ENCODE measurements around the gene MAN2A1.
A peak's percentile ranks its signal among the peaks of the same experiment; 100 is the strongest.
"Not testable (repeated sequence)": the region's sequence is repeated elsewhere in the genome, so short reads cannot be mapped to it uniquely, and the experiment has no call there.

MAN2A1 gene

DNA sequence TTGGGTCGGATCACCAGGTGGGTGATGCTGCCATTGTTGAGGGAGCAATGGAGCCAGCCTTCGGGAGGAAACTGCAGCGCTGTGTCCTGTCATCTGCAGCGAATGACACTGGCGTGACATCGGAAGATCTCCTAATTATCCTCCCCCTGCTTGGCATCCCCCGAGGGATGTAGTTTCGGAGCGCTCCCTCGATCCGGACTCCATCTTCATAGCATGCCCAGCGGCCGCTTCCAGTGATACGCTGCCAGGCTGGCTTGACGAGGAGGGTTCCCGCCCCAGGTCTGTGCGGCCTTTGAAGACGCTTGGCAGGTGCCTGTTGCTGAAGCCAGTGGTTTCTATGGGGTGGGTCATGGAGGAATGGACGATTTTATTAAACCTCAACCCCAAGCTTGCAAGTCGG is 194.9 kb downstream of the MAN2A1 start:
- DNase-seq (ENCODE audit: low read depth) = no peak
- no peak overlapping the region for H3K4me3 ChIP-seq (ENCODE audit: low read depth, low read length)

DNA sequence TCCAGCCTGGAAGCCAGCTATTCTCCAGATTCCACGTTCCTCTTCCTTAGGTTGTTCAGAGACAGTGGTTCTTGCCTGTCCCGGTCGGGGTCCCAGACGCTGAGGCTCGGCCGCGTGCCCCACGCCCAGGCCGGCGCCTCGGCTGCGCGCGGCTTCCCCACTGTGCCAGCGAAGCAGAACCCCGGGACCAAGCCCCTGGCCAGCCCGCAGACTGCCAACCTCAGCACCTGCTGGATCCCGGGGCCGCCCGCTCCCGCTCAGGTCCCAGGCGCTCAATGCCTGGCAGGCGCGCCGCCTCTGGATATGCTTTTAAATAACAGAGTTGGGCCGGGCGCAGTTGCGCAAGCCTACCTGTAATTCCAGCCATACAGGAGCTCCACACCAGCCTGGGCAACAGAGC is 195.5 kb downstream of the MAN2A1 start:
- no peak for DNase-seq (ENCODE audit: low read depth)
- no peak overlapping the region for H3K4me3 ChIP-seq (ENCODE audit: low read depth, low read length)

DNA sequence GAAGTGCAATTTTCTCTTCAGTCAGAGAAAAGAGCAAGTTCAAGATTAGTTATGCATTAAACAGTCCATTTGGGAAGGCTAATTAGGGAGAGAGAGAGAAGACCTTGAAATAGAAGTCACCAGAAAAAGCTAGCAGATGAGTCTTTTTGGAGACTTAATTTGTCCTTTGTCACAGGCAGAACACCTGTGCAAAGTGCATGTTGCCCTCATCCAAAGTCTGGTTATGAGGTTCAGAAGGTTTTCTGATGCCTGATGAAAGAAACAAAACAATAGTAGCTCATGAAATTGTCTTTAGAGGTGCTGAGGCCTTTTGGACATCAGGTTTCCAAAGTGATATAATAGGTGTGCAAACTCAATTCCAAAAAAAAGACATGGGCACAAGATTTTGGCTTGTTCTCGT is 199.3 kb downstream of the MAN2A1 start:
- no peak for DNase-seq (ENCODE audit: low read depth)

DNA sequence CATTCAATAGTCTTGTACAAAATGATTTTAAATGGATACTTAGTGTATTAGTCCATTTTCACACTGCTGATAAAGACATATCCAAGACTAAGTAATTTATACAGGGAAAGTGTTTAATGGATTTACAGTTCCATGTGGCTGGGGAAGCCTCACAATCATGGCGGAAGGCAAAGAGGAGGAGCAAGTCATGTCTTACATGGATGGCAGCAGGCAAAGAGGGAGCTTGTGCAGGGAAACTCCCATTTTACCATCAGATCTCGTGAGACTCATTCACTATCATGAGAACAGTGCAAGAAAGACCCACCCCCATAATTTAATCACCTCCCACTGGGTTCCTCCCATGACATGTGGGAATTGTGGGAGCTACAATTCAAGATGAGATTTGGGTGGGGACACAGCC is 203.5 kb downstream of the MAN2A1 start:
- DNase-seq (ENCODE audit: low read depth); H3K4me3 ChIP-seq (ENCODE audit: low read depth, low read length): not testable (repeated sequence)

More for the DNA sequence above, 199.3 kb downstream of the MAN2A1 start:
- H3K4me3 ChIP-seq (ENCODE audit: low read depth, low read length) = no peak overlapping the region

DNA sequence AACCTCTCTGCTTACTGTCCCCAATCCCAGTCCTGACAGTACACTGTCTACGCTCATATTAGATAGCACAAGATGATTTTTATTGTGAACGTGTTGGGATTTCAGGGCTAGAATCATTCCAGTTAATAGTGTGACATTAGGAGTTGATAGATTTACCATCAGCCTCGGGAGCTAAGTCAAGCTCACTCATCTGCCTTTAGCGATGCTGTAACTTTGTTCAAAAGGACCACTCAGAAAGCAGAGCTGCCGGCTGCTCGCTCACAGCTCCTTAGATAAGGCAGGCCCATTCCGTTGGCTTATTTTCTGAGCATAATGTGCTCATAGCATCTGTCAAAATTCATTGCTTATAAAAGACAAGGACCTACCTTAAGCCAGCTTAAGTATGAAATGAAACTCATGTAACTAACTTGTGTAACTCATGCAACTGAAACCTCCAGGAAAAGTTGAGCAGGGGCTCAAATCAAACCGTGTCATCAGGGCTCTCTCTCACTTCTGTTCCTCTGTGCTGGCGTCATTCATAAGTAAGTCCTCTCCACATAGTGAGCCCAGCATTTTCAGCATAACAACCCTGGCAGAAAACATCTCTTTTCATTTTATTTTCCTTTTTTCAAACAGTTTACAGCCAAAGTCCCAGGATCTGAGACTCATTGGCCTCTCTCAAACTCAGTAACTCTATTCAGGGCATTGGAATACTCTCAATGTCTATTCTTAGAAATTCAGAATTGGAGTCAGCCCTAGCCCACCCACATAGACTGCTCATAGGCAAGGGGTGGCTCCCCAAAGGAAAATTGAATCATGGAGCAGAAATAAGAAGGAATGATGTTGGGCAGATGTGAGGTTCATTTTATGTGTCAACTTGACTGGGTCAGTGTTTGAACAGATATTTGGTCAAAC is 208.8 kb downstream of the MAN2A1 start:
- no peak for DNase-seq (ENCODE audit: low read depth)
- no peak overlapping the region for H3K4me3 ChIP-seq (ENCODE audit: low read depth, low read length)

DNA sequence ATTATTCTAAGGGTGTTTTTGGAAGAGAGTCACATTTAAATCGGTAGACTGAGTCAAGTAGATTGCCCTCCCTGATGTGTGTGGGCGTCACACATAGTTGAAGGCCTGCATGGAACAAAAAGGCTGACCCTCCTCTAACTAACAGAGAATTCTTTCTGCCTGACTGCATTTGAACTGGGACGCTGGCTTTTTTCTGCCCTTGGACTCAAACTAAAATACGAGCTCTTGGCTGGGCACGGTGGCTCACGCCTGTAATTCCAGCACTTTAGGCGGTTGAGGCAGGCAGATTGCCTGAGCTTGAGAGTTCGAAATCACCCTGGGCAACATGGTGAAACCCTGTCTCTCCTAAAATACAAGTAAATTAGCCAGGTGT is 209.4 kb downstream of the MAN2A1 start:
- DNase-seq (ENCODE audit: low read depth) = no peak
- no peak overlapping the region for H3K4me3 ChIP-seq (ENCODE audit: low read depth, low read length)

DNA sequence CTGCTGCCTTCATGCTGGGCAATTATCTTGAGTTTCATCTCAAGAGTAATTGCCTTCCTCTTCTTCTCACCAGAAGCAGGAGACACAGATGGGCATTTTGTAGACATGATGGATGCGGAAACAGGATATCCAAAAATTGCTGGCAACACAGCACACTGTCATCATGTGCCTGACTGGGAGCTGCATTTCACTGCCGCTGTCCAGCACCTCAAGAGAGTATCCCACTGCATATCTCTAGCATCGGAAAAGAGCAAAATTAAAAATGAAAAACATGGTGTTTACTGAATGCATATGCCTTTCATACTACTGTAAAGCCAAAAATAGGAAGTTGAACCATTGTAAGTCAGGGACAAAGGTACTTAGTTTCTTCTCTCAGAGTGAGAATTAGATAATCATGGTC is 210.7 kb downstream of the MAN2A1 start:
- DNase-seq (ENCODE audit: low read depth) = no peak
- H3K4me3 ChIP-seq (ENCODE audit: low read depth, low read length) = no peak overlapping the region

DNA sequence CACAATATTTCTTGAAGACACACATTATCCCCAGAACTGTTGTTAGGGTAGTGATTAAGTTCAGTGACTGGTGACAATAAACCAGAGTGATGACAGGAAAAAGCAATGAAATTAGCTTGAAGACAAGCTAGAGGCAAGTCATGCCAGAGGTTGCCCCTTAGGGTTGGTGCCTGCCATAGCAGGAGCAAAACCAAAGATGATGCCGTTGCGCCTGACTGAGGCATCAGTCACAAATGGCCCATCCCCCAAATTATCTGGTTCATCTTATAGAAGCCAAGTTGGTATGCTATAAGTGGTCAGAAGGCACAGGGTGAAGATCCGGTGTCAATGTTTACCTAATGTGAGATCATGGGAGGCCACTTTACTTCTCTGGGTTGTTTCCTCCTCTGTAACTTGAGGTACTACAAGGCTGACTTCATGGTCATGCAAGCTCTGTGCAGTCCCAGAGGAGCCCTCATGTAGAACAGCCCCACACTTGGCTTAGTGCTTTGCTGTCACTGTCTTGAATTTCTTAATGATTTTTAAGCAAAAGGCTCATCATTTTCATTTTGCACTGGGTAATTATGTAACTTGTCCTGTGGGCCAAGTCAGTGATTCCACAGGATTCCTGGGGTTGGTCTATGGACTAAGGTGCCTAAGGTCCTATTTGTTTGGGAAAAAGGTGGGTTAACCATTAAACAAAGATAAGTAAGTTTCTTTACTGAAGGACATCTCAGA is 211.3 kb downstream of the MAN2A1 start:
- DNase-seq (ENCODE audit: low read depth) = no peak
- no peak overlapping the region for H3K4me3 ChIP-seq (ENCODE audit: low read depth, low read length)

DNA sequence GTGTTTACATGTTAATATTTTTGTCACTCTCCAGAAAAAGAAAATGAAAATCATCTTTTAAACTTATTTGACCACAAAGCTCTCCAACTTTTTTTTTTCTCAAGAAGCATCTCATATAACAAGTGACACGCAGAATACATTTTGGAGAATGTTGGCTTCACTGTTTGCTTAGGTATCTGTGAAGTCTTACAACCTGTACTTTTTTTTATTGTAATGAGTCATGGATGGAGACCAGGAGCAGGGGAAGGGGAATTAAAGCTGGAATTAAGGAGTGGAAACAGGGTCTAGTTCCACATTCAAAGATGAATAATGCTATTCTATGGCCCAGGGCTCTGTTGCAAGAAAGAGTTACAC is 211.9 kb downstream of the MAN2A1 start:
- DNase-seq (ENCODE audit: low read depth) = no peak
- no peak overlapping the region for H3K4me3 ChIP-seq (ENCODE audit: low read depth, low read length)

DNA sequence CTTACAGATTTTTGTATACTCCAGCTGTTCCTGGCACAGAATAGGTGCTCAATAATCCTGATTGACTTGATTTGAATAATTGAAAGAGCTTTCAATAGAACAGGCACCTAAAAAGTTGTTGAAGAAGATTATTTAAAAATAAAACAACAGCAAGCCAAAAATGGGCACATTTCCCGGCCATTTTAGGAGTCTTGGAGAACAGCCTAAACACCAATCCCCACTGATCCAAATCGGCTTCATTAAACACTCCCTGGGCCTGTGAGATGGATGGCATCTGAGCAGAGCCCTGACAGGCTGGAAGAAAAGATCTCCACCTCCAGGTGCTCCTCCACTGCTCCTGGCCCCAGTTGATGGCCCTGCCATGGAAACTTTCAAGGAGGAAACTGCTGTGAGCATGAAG is 213.3 kb downstream of the MAN2A1 start:
- no peak for DNase-seq (ENCODE audit: low read depth)
- H3K4me3 ChIP-seq (ENCODE audit: low read depth, low read length) = no peak overlapping the region

DNA sequence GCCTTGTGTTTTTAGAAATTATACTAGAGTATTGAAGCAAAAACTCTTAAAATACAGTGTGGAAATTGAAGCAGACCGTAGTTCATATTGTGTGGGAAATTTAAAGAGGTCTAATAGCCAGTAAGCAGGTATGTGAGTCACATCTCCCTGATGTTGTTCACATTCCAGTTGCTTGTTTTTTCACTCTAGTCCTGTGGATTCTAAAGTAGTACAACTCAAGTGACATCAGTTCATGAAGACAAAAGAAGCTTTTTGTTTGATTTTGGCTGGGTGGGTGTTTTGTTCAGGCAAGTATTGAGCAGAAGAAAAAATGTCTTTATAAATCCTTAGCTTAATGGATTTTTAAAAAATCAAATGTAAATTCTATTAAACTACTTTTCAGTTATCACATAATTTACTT is 216.2 kb downstream of the MAN2A1 start:
- H3K4me3 ChIP-seq (ENCODE audit: low read depth, low read length) = no peak overlapping the region
- no peak for DNase-seq (ENCODE audit: low read depth)

DNA sequence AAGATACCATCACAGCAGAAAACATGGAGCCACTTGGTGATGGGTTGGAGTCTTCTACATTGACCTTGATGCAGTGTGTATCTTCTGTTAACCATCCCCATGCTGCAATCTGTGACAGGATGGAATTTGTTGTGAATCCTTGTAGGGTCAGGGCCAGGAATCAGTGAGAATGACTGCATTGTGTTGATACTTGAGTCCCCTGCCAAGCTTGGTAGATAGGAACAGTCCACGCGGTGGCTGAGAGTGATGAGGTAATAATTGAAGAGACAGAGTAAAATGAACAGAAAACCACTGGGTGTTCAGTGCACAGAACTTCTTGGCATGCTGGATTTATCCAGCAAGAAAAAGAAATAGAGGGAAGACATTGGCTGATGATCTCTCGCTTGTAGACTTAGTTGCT is 217.5 kb downstream of the MAN2A1 start:
- no peak for DNase-seq (ENCODE audit: low read depth)
- no peak overlapping the region for H3K4me3 ChIP-seq (ENCODE audit: low read depth, low read length)

DNA sequence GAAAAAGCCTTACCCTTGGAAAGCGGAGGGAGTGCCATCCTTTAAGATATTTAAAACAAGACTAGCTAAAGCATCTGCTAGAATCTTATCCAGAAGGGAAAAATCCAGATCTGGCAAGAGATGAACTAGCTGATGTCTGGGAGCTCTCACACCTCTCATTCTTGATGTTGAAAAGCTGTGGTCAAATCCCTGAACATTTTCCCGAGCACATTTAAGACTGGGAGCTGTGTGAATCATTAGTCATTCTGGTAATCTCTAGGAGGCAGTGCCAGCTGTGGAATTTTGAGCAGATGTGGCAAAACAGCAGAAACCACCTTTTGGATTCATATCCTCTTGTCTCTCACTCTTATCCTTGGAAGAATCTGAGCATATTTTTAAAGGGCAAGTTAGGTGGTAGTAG is 218.0 kb downstream of the MAN2A1 start:
- peak; percentile 69 for DNase-seq (ENCODE audit: low read depth)
- H3K4me3 ChIP-seq (ENCODE audit: low read depth, low read length) = no peak overlapping the region

DNA sequence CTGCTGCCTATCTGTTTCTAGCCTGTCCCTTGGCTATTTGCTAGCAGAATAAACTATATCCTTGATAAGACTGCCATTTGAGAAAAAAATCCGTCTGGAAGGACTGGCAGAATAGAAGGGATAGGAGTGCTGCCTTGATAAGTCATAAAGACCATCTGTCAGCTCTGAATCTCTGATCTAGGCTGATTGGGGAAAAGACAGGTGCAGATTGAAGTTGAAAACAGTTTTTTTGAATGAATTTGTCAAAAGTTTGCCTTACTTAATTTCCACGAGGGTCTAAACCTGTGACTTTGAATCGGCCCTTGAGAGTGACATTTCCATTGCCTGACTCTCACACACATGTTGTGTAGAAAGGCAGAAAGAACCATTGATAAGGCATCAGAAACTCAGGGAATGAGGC is 218.6 kb downstream of the MAN2A1 start:
- no peak for DNase-seq (ENCODE audit: low read depth)
- H3K4me3 ChIP-seq (ENCODE audit: low read depth, low read length) = no peak overlapping the region

DNA sequence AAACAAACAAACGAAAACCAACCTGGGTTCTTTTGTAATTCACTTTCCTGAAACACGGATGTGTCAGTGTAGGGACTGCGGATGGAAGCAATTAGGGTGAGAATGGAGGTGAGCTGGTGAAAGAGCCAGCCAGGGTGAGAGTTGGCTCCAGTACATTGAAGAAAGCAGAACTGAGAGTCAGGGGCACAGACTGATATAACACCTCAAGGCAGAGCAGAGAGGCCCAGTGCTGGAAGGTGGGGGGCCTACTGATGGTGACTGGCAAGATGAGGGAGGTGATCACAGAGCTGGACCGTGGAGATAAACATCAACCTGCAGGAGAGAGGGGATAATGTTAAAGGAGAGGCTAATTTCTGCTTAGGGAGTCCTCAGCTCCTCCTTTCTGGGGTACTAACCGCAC is 221.1 kb downstream of the MAN2A1 start:
- DNase-seq (ENCODE audit: low read depth) = no peak
- H3K4me3 ChIP-seq (ENCODE audit: low read depth, low read length) = no peak overlapping the region

DNA sequence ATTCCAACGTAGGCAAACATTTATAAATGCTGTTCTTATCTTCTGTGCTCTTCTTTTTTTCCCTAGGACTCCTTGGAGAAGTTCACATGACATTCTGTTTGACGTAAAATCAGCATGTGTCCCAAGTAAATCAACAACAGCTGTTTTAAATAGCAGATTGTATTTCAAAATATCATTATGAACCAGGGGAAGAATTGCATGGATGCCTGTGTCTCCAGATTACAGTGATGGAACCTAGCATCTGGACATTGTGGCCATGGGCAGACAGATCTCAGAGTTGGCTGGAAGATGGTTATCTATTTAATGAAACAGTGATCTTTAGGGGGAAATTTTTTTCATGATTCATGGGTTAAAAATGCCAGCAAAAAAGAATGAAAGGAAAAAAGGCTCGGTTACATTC is 222.0 kb downstream of the MAN2A1 start:
- peak; percentile 65 for DNase-seq (ENCODE audit: low read depth)
- no peak overlapping the region for H3K4me3 ChIP-seq (ENCODE audit: low read depth, low read length)

DNA sequence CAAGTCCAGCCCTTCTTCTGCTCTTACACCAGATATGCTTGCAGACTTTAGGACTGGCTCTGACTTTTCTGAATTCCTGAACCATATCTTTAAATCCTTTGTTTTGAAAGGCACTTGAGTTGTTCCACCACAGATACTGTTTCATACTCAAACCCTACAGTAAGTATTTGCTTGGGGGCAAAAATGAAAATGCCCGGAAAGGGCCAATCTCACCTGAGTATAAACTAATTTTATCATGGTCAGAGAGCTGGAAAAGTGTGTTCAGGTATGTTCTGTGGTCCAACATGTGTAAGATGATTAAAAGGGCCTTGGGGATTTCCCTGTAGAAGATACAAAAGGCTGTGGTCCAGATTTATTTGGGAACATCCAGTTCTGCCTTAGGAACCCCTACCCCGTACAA is 225.2 kb downstream of the MAN2A1 start:
- no peak overlapping the region for H3K4me3 ChIP-seq (ENCODE audit: low read depth, low read length)

DNA sequence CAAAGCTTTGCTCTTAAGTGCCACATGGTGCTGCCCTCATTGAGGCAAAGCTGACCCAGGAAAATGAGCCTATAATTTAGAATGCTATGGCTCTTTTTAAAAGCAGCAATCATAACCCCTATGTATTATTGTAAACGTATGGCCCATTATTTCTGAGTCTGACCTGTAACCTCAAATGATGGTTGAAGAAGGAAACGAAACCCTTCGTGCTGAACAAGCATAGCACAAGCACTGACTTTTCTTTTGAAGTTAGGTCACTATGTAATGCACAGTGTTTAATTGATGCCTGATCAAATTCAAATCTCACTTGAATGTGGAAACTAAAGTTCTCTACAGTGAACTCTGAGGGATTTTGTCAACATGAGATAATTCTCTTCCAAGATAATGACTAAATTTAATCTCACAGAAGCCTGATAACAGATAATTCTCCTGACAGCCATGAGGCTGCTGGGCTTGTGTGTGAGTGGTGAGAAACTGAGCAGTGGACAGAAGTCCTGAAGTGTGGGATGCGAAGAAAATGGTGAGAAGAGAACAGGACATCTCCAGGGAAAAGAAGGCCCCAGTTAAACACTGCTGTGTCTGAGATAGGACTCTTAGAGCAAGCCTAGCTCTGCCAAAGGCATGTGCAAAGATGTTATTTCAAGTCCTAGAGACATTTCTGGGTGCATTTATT is 226.9 kb downstream of the MAN2A1 start:
- no peak overlapping the region for H3K4me3 ChIP-seq (ENCODE audit: low read depth, low read length)

More for the DNA sequence above, 225.2 kb downstream of the MAN2A1 start:
- DNase-seq (ENCODE audit: low read depth) = no peak

More for the DNA sequence above, 226.9 kb downstream of the MAN2A1 start:
- DNase-seq (ENCODE audit: low read depth) = no peak

All from skeletal muscle cell (primary cell).